IPS-20b (cell line): ENCODE results near the gene KCNK1.

Experiments
- H3K27ac ChIP-seq: one replicate; pipeline ENCODE4 v1.5.1; 2013; ENCODE audit warnings: low read length
- H3K27me3 ChIP-seq: 2 replicates; pipeline ENCODE4 v1.6.1; 2013; ENCODE audit warnings: mild to moderate bottlenecking, low read length, inconsistent platforms; ENCODE audit not compliant: insufficient read depth
- H3K36me3 ChIP-seq: 2 replicates; pipeline ENCODE4 v1.6.1; 2013; ENCODE audit warnings: low read depth, mild to moderate bottlenecking, inconsistent platforms, low read length, moderate library complexity; ENCODE audit not compliant: insufficient read depth
- H3K4me1 ChIP-seq: 2 replicates; pipeline ENCODE4 v1.6.1; 2013; ENCODE audit warnings: mild to moderate bottlenecking, control low read depth, inconsistent platforms, low read length, moderate library complexity; ENCODE audit not compliant: insufficient read depth
- H3K4me3 ChIP-seq: 2 replicates; pipeline ENCODE4 v1.5.1; 2013; ENCODE audit warnings: mild to moderate bottlenecking, low read length, inconsistent platforms
- H3K9ac ChIP-seq: 2 replicates; pipeline ENCODE4 v1.6.1; 2013; ENCODE audit warnings: low read depth, mild to moderate bottlenecking, inconsistent platforms, low read length, moderate library complexity
- H3K9me3 ChIP-seq: 2 replicates; pipeline ENCODE4 v1.6.1; 2013; ENCODE audit warnings: mild to moderate bottlenecking, low read depth, low read length, inconsistent platforms; ENCODE audit not compliant: insufficient read depth

KCNK1 gene

DNA sequence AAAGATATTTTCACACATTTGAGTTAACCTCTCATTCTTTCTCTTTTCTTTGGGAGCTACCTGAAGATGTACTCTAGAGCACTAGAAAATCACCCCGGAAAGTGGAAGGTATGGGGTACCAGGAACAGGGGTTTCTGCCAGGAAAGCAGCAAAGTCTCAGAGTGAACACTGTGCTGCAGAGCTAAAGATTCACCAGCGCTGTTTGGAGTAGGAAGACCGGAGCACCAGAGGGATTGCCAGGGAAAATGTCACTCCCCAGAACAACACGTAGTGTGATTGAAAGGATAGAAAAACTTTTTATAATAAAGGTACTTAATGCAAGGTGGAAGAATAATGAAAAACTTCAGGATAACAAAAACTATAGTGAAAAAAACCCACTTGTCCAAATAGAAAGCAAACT is 26.7 kb upstream of the KCNK1 start:
- Histone ChIP-seq H3K9ac (no peak overlapping the region), H3K27me3 (peaks cover 34% of the 10 kb centered on the region), H3K4me3 (no peak overlapping the region)

GRCh38 chr1:233587958-233588799 is 25.7 kb upstream of the KCNK1 start:
- H3K27ac ChIP-seq, result no peak overlapping the region
- peak overlapping the region; percentile 35; the same call in 1 of the 2 replicates for H3K9ac ChIP-seq
- no peaks in the 10 kb centered on the region for H3K9me3 ChIP-seq
- peak overlapping the region; percentile 63 for H3K4me3 ChIP-seq
- no peaks in the 10 kb centered on the region for H3K4me1 ChIP-seq
- H3K27me3 ChIP-seq, result peaks cover 34% of the 10 kb centered on the region
- no peaks in the 10 kb centered on the region for H3K36me3 ChIP-seq

More for the DNA sequence above, 26.7 kb upstream of the KCNK1 start:
- no peak overlapping the region for H3K27ac ChIP-seq
- H3K9me3 ChIP-seq, result no peaks in the 10 kb centered on the region
- no peaks in the 10 kb centered on the region for H3K4me1 ChIP-seq
- H3K36me3 ChIP-seq, result no peaks in the 10 kb centered on the region

- Histone ChIP-seq H3K27me3 (no peaks in the 10 kb centered on the region; the same call in 1 of the 2 replicates), H3K9ac (no peak overlapping the region), H3K36me3 (no peaks in the 10 kb centered on the region), H3K27ac (no peak overlapping the region), H3K4me3 (no peak overlapping the region), H3K9me3 (no peaks in the 10 kb centered on the region), H3K4me1 (no peaks in the 10 kb centered on the region)
These were observed 16.4 kb upstream of the KCNK1 start for GRCh38 chr1:233597489-233597901.

- Histone ChIP-seq H3K4me1 (no peaks in the 10 kb centered on the region), H3K9me3 (no peaks in the 10 kb centered on the region), H3K4me3 (no peak overlapping the region), H3K27ac (no peak overlapping the region), H3K27me3 (no peaks in the 10 kb centered on the region; the same call in 1 of the 2 replicates), H3K9ac (no peak overlapping the region), H3K36me3 (no peaks in the 10 kb centered on the region)
These were observed 14.9 kb upstream of the KCNK1 start for GRCh38 chr1:233598891-233599541.

GRCh38 chr1:233599542-233600073 is 14.3 kb upstream of the KCNK1 start:
- no peak overlapping the region for H3K4me3 ChIP-seq
- H3K4me1 ChIP-seq, result no peaks in the 10 kb centered on the region
- H3K27ac ChIP-seq, result no peak overlapping the region
- no peaks in the 10 kb centered on the region; the same call in 1 of the 2 replicates for H3K27me3 ChIP-seq
- H3K36me3 ChIP-seq, result no peaks in the 10 kb centered on the region
- H3K9ac ChIP-seq, result no peak overlapping the region
- no peaks in the 10 kb centered on the region for H3K9me3 ChIP-seq

- no peak overlapping the region for H3K27ac ChIP-seq
- no peak overlapping the region for H3K4me3 ChIP-seq
- H3K9me3 ChIP-seq, result no peaks in the 10 kb centered on the region
- H3K36me3 ChIP-seq, result no peaks in the 10 kb centered on the region
- H3K27me3 ChIP-seq, result no peaks in the 10 kb centered on the region; the same call in 1 of the 2 replicates
- no peaks in the 10 kb centered on the region for H3K4me1 ChIP-seq
- no peak overlapping the region for H3K9ac ChIP-seq
These were observed 13.4 kb upstream of the KCNK1 start for GRCh38 chr1:233600488-233600887.

DNA sequence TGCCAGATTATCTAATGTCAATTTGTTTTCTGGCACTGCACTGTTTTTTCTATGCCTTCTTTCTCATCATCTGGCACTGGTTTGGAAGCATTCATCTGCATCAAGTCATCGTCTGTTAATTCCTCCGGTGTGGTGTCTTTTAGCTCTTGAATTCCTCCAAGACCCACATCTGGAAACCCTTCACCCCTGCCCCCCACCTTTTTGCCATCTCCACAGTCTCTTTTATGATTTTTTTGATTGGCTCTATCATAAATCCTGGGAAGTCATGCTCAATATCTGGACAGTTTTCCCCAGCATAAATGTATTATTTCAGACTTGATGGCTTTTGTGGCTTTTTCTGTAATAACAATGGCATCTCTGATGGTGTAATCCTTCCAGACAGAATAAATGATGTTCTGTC is 10.4 kb upstream of the KCNK1 start:
- H3K9me3 ChIP-seq, result no peaks in the 10 kb centered on the region
- H3K4me1 ChIP-seq, result no peaks in the 10 kb centered on the region

DNA sequence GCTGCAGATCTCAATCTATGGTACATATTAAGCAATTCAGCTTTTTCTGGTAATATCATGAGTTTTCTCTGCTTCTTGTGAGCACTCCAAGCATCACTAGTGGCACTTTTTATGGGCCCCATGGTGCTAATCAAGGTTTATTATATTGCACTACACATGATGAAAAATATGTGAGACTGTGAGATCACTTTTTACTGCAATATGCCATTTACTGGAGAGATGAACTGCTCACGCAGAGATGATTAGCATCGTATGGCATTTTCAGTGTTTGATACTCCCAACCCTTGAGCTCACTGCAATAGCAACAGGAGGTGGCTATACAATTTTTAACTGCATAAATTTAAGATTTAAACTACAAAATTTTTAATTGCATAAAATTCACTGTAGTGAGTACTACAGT is 8.7 kb upstream of the KCNK1 start:
- peaks cover 18% of the 10 kb centered on the region; the same call in 1 of the 2 replicates for H3K27me3 ChIP-seq
- H3K9me3 ChIP-seq, result no peaks in the 10 kb centered on the region
- H3K27ac ChIP-seq, result no peak overlapping the region
- no peaks in the 10 kb centered on the region for H3K36me3 ChIP-seq
- no peak overlapping the region for H3K9ac ChIP-seq
- H3K4me1 ChIP-seq, result no peaks in the 10 kb centered on the region
- H3K4me3 ChIP-seq, result no peak overlapping the region

More for the DNA sequence above, 10.4 kb upstream of the KCNK1 start:
- H3K4me3 ChIP-seq, result no peak overlapping the region
- no peak overlapping the region for H3K27ac ChIP-seq
- H3K9ac ChIP-seq, result no peak overlapping the region
- H3K36me3 ChIP-seq, result no peaks in the 10 kb centered on the region
- H3K27me3 ChIP-seq, result peaks cover 8% of the 10 kb centered on the region; the same call in 1 of the 2 replicates

DNA sequence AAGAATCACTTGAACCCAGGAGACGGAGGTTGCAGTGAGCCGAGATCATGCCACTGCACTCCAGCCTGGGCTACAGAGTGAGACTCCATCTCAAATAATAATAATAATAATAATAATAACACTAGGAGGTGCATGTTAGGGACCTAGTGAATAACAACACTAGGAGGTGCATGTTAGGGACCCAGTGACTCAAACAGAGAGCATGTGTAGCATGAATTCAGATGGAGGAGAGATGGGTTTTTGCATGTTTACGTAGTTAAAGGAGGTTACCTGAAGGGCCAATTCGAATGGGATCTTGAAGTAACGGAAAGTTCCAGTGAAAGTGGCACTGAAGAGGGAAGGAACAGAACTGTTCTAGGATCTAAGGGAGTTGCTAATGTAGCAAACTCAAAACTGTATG is 7.1 kb upstream of the KCNK1 start:
- Histone ChIP-seq H3K4me3 (no peak overlapping the region), H3K9ac (no peak overlapping the region), H3K4me1 (no peaks in the 10 kb centered on the region), H3K36me3 (no peaks in the 10 kb centered on the region), H3K27me3 (peaks cover 32% of the 10 kb centered on the region), H3K9me3 (no peaks in the 10 kb centered on the region), H3K27ac (no peak overlapping the region)

- peaks cover 38% of the 10 kb centered on the region for H3K27me3 ChIP-seq
- H3K4me1 ChIP-seq, result no peaks in the 10 kb centered on the region
- H3K27ac ChIP-seq, result no peak overlapping the region
- no peak overlapping the region for H3K9ac ChIP-seq
- no peaks in the 10 kb centered on the region for H3K36me3 ChIP-seq
- no peak overlapping the region for H3K4me3 ChIP-seq
- H3K9me3 ChIP-seq, result no peaks in the 10 kb centered on the region
These were observed 6.4 kb upstream of the KCNK1 start for GRCh38 chr1:233607252-233608119.

- peaks cover 48% of the 10 kb centered on the region for H3K27me3 ChIP-seq
- no peaks in the 10 kb centered on the region for H3K9me3 ChIP-seq
- H3K4me1 ChIP-seq, result peaks cover 5% of the 10 kb centered on the region; the same call in 1 of the 2 replicates
- H3K27ac ChIP-seq, result no peak overlapping the region
- H3K9ac ChIP-seq, result no peak overlapping the region
- H3K4me3 ChIP-seq, result no peak overlapping the region
- H3K36me3 ChIP-seq, result no peaks in the 10 kb centered on the region
These were observed 4.9 kb upstream of the KCNK1 start for GRCh38 chr1:233608988-233609387.
